GM08714 (cell line): Measurements from ENCODE around the gene ANKS4B.
"Not testable (repeated sequence)": the region's sequence is repeated elsewhere in the genome, so short reads cannot be mapped to it uniquely, and the experiment has no call there.

ENCODE experiments used
- H3K4me3 ChIP-seq: fragments of 200-500 bp; sonication (Bioruptor generic); 2 replicates; pipeline ENCODE4 v1.5.1; 2014; ENCODE audit warnings: mild to moderate bottlenecking, low read length, inconsistent platforms
- ZNF274 ChIP-seq: IDR thresholded peaks from 2 replicates; pipeline ENCODE4 v1.6.1; 2012; ENCODE audit warnings: mild to moderate bottlenecking, low read depth, low read length

Gene ANKS4B

DNA sequence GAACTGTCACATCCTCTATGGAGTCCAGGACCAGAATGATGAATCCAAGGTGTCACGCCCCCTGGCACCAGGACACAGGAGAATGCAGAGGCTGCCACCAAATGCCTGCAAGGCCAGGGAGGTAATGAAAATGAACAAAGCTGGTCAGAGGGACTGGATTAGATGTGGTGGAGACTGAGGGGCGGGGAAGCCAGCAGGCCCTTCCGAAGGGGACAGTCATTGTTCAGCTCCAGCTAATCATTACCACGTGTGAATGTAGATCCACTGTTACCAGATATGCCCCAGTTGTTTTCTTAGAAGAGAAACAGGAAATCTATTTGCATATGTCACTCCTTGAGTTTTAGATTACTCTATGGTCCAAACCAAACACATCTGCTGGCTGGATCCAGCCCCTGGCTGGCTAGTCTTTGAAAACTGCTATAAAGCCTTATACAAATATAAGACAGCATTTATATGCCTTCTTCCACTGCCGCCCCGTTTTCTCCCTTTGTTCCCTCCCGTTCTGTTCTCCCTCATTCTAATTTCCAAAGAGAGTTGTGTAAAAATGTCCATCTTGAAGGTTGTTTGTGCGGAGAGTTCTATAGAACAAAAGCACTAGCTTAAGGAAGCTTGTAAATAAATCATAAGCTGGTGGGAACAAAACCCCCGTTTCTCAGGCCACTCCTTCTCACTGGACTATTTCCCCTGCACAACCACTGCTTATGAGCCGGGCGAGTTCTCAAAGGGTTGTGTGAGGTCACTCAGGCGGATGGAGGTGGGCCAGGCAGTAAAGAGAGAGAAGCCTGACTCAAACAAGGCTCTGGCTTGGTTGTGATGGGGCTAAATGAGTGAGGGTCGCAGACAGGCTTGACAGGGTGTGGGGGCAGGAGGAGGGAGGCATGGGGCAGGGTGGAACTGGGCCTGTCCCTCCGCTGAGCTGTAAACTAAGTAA lies 30.4 kb downstream of the ANKS4B start:
- TF ChIP-seq ZNF274: no peak
- H3K4me3 ChIP-seq: peak overlapping the region; percentile 24; the same call in 1 of the 2 replicates

DNA sequence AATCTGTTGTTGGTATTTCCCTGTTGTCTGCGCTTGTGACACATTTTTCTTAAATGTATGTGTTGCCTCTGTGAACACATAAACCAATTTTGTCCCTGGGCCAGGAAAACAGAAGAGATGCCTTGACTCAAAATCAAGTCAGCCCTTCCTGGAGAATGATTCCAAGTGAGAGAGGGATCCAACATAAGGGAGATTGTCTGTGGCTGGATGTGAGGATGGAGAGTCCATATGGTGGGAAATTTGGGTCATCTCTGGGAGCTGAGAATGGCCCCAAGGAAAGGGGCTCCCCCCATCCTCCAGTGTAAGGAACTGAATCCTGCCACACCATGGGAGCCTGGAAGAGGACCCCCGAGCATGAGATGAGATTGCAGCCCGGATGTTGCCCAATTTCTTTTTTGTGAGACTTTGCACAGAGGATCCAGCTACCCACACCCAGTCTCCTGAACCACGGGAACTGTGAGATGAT lies 31.1 kb downstream of the ANKS4B start:
- no peak overlapping the region; the same call in 1 of the 2 replicates for H3K4me3 ChIP-seq
- TF ChIP-seq ZNF274: no peak

DNA sequence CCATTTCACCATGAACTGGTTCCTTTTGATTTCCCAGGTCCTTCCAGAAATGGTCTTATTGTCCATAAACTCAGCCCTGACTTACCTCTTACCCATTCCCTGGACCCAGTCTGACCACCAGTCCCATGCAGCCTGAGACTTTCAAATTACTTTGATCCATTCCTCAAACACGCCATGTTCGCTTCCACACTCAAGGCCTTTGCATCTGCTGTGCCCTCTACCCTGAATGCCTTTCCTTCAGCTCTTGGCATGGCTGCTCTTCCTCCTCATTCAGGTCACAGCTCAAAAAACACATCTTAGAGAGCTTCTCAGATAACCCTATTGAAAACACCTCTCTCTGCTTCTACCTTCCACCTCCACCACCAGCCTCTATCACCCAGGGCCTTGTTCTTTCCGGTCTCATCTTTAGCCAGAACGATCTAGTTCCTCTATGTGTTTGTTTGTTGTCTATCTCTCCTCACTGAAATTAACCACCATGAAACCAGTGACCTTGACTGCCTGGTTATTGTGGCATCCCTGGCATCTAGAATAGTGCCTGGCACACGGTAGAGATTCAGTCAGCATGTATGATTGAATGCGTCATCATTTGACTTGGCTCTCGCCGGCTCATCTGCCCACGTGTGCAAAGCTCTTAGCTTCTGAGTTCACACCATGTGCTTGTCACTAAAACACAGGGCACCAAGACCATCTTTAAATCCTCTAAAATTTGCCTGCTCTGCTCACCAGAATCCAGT lies 31.8 kb downstream of the ANKS4B start:
- no peak for TF ChIP-seq ZNF274
- no peak overlapping the region for H3K4me3 ChIP-seq

- H3K4me3 ChIP-seq: no peak overlapping the region
- TF ChIP-seq ZNF274: no peak
Observed at GRCh38 chr16:21267298-21267697, 33.8 kb downstream of the ANKS4B start.

DNA sequence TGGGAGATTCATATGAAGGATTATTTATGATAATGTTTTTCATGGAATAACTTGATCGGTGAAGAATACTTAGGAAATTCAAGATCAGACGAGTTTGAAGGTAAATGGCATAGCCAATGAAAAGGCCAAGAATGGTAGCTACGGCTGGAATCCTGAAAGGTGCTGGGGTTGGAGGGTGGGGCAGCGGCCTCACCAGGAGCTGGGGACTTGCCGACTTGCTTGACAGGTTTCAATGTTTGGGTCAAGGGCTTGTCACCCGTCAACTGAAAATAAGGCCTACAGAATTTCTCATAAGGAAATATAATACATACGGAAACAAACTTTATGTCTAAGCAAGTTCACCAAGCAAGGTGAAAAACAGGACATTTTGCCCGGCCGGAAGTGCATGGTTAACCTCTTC lies 34.7 kb downstream of the ANKS4B start:
- TF ChIP-seq ZNF274: no peak
- no peak overlapping the region for H3K4me3 ChIP-seq

DNA sequence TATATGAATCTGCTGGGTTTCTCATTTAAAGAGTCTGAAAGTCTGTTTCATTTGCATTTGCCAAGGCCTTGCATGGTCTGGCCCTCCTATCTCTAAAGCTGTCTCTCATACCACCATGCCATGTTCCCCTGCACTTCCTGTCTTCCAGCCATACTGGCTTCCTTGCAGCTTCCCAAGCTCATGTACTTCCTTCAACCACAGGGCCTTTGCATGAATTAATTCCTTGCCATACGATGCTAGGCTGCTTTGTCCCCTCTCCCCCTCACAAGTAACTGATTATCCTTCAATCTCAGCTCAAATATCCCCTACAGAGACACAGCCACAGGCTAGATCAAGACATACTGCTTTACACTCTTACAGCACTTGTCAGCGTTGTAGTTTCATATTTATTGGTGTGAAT lies 38.8 kb downstream of the ANKS4B start:
- no peak for TF ChIP-seq ZNF274

DNA sequence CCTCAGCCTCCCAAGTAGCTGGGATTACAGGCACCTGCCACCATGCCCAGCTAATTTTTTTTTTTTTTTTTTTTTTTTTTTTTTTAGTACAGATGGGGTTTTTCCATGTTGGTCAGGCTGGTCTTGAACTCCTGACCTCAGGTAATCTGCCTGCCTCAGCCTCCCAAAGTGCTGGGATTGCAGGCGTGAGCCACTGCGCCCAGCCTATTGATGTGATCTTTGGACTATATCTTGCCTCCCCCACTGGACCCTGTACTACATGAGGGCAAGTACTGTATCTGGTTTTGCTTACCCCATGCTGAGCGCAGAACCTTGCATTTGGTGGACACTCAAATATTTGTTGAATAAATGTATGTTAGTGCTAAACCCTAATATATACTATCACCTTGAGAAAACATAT lies 39.3 kb downstream of the ANKS4B start:
- not testable (repeated sequence) for H3K4me3 ChIP-seq

More for the DNA sequence above, 38.8 kb downstream of the ANKS4B start:
- H3K4me3 ChIP-seq: no peak overlapping the region

DNA sequence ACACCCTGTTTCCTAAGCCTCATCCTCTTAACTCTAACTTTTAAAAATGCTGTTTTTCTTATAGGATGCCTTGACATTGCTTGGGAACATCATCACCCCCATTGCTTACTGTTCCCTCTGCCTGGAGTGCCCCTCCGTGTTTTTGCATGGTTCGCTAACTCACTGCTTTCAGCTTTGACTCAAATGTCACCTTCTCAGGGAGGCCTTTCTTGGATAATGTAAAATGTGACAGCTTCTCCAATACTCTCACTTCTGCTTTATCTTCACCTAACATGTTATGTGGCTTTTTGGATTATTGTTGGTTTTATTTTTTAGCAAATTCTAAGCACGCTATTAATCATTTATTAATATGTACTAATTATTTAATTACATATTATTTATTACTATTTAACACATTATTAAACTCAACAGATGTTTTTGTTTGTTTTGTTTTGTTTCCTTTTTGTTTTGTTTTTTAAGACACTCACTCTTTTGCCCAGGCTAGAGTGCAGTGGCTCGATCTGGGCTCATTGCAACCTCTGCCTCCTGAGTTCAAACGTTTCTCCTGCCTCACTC lies 40.8 kb downstream of the ANKS4B start:
- TF ChIP-seq ZNF274: no peak
- no peak overlapping the region; the same call in 1 of the 2 replicates for H3K4me3 ChIP-seq

GRCh38 chr16:21275529-21275928 lies 42.0 kb downstream of the ANKS4B start:
- no peak overlapping the region for H3K4me3 ChIP-seq
- TF ChIP-seq ZNF274: no peak

- no peak for TF ChIP-seq ZNF274
- H3K4me3 ChIP-seq: no peak overlapping the region
Observed at GRCh38 chr16:21276090-21276489, 42.6 kb downstream of the ANKS4B start.

DNA sequence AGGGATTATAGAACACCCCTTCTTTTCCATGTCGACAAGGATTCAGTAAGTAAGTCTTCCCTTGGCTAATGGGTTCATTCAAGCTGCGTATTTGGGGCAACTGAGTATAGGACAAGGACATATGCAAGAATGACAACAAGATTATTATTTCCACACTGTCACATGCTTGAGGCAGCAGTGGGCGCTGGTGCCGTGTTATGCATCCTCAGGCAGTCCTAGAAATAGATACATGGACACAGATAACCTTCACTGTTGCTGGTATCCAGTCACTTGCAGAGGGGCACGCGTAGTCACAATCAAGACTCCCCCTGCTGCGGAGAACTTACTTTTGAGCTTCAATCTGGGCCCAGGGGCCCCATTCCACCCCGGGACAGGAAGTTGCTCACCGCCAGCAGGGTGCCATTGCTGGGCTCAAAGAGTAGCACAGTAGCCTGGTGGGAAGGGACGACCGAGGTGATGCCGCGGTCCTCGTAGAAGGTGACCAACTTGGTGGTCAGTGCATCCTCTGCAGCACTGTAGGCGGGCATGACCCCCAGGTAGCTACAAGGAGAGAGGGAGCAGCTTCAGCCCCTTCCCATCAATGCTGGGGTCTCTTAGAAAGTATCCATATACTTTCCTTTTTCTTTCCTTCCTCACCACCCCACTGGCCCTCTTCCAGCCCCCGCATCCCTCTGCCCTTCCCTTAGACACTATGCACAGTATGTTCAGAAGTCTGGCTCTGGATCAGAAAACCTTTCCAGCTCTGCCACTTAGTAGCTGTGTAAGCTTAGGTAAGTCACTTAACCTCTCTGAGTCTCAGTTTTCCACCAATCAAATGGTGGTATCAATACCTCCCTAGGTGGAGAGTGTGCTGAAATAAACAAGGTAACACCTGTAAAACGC lies 43.8 kb downstream of the ANKS4B start:
- no peak for TF ChIP-seq ZNF274
- H3K4me3 ChIP-seq: peak overlapping the region; percentile 48; the same call in 1 of the 2 replicates

DNA sequence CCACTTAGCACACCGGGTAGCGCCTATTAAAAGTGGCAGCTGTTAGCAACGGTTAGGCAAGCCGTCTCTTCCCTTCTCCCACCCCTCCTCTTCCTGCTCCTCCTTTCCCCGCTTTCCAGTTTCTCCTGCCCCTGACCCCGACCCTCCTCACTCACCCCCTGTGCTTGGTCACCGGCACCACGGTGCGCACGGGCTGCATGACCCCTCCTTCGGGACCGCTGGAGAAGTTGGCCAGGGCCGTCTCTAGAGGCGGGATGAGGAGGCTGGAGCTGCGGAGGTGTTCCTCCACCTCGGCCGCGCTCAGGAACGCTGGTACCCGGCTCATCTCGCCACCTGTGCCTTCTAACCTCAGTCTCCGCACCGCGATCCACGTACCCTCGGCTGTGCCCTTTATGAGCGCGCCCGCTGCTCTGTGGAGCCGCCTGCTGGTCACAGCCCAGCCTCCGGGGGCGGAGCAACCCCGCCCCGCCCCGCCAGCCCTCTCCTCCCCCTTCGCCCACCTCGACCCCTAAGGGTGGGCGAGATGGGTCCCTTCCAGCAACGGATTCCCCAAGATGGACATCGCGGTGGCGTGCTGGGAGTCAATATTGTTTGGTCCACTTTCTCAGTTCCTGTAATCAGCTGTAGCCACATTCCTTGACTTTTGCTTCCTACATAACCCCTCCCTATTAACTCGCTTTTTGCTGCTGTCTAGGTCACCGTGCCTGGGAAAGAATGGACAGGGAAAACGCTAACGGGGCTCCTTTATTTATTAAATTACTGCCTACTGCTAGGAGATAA lies 44.6 kb downstream of the ANKS4B start, which contains the start of gene CRYM:
CRYM (minus strand) TSS at position 364 of the 780 bp plus-strand sequence; CDS start at position 325, 39 bp downstream.
- no peak for TF ChIP-seq ZNF274
- H3K4me3 ChIP-seq: peak within 1 kb of the TSS; percentile 48; the same call in 1 of the 2 replicates

- no peak for TF ChIP-seq ZNF274
- no peak overlapping the region for H3K4me3 ChIP-seq
Observed at GRCh38 chr16:21279501-21279900, 46.0 kb downstream of the ANKS4B start.
